ENCODE measurements around the gene KRTAP2-1.

DNA sequence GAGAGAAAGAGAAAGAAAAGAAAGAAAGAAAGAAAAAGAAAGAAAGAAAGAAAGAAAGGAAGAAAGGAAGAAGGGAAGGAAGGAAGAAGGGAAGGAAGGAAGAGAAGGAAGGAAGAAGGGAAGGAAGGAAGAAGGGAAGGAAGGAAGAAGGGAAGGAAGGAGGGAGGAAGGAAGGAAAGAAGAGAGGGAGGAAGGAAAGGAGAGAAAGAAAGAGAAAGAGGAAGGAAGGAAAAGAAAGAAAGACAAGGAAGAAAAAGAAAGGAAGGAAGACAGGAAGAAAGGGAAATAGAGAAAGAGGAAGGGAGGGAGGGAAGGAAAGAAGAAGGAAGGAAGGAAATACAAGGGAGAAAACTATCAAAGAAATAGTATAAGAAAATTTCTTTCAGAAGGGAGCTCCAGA lies 29.7 kb upstream of the KRTAP2-1 start:
- TF ChIP-seq L3MBTL2 (conservative IDR thresholded peaks at IDR 0.05) (no peak), ARNT (IDR thresholded peaks at IDR 0.05) (no peak), SP1 (IDR thresholded peaks at IDR 0.05) (no peak), NFRKB (IDR thresholded peaks at IDR 0.05) (no peak), FOXM1 (IDR thresholded peaks at IDR 0.05; ENCODE audit: borderline replicate concordance) (no peak), FOXK2 (IDR thresholded peaks at IDR 0.05) (no peak), ZNF384 (IDR thresholded peaks at IDR 0.05) (no peak), BHLHE40 (IDR thresholded peaks at IDR 0.05; ENCODE audit: borderline replicate concordance) (no peak), HDGF (IDR thresholded peaks at IDR 0.05; ENCODE audit: borderline replicate concordance) (no peak), LEF1 (IDR thresholded peaks at IDR 0.05; ENCODE audit: borderline replicate concordance) (no peak), FOXA1 (IDR thresholded peaks at IDR 0.05) (no peak), SUZ12 (IDR thresholded peaks at IDR 0.05) (no peak), PKNOX1 (IDR thresholded peaks at IDR 0.05) (no peak), TARDBP (IDR thresholded peaks at IDR 0.05) (no peak)

All from HEK293T (cell line).